H9 (cell line): Measurements from ENCODE around the gene HOXC6. TPM values are rescaled to one million over a fixed set of nuclear protein-coding genes. Genes with fewer than 3 reads are reported as not detected.

Experiments used
- DNase-seq: peaks from one replicate; pipeline ENCODE4 v3.0.0-alpha.2; 2017
- H2AFZ ChIP-seq: one replicate; pipeline ENCODE4 v1.6.1; 2013; ENCODE audit warnings: mild to moderate bottlenecking, low read length, control low read depth, moderate library complexity
- H2AK5ac ChIP-seq: 2 replicates; pipeline ENCODE4 v1.6.1; 2013; ENCODE audit warnings: low read length, control low read depth, mixed read lengths; ENCODE audit not compliant: insufficient read length
- H2BK120ac ChIP-seq: one replicate; pipeline ENCODE4 v1.6.1; 2013; ENCODE audit warnings: low read depth, mild to moderate bottlenecking, low read length, control low read depth, inconsistent platforms; ENCODE audit not compliant: poor library complexity, severe bottlenecking
- H2BK12ac ChIP-seq: 2 replicates; pipeline ENCODE4 v1.6.1; 2013; ENCODE audit warnings: low read length, control low read depth, mixed read lengths, low read depth; ENCODE audit not compliant: insufficient read length
- H2BK15ac ChIP-seq: 2 replicates; pipeline ENCODE4 v1.6.1; 2013; ENCODE audit warnings: low read depth, low read length, control low read depth
- H2BK20ac ChIP-seq: one replicate; pipeline ENCODE4 v1.6.1; 2013; ENCODE audit warnings: low read depth, mild to moderate bottlenecking, low read length, control low read depth, inconsistent platforms; ENCODE audit not compliant: poor library complexity, severe bottlenecking
- H2BK5ac ChIP-seq: 2 replicates; pipeline ENCODE4 v1.6.1; 2013; ENCODE audit warnings: low read length, control low read depth, mixed read lengths; ENCODE audit not compliant: insufficient read length
- H3K14ac ChIP-seq: 2 replicates; pipeline ENCODE4 v1.6.1; 2013; ENCODE audit warnings: low read length, control low read depth; ENCODE audit not compliant: insufficient read depth
- H3K18ac ChIP-seq: 2 replicates; pipeline ENCODE4 v1.6.1; 2013; ENCODE audit warnings: low read depth, mild to moderate bottlenecking, mixed read lengths, low read length, control low read depth; ENCODE audit not compliant: insufficient read length
- H3K23ac ChIP-seq: 2 replicates; pipeline ENCODE4 v1.6.1; 2013; ENCODE audit warnings: low read length, control low read depth, mixed read lengths, low read depth; ENCODE audit not compliant: insufficient read length
- H3K23me2 ChIP-seq: 2 replicates; pipeline ENCODE4 v1.6.1; 2013; ENCODE audit warnings: low read depth, mild to moderate bottlenecking, mixed read lengths, low read length, control low read depth; ENCODE audit not compliant: insufficient read length, poor library complexity, severe bottlenecking
- H3K27ac ChIP-seq: 2 replicates; pipeline ENCODE4 v1.5.1; 2013; ENCODE audit warnings: low read length, control low read depth, mixed read lengths, low read depth; ENCODE audit not compliant: insufficient read length
- H3K27me3 ChIP-seq: 2 replicates; pipeline ENCODE4 v1.6.1; 2013; ENCODE audit warnings: low read length, control low read depth, inconsistent platforms; ENCODE audit not compliant: insufficient read depth
- H3K4ac ChIP-seq: 2 replicates; pipeline ENCODE4 v1.6.1; 2013; ENCODE audit warnings: low read depth, mild to moderate bottlenecking, control low read depth, inconsistent platforms, low read length, moderate library complexity
- H3K4me1 ChIP-seq: 2 replicates; pipeline ENCODE4 v1.6.1; 2013; ENCODE audit warnings: low read length, control low read depth, inconsistent platforms; ENCODE audit not compliant: insufficient read depth
- H3K4me2 ChIP-seq: 2 replicates; pipeline ENCODE4 v1.6.1; 2013; ENCODE audit warnings: low read length, control low read depth, mixed read lengths; ENCODE audit not compliant: insufficient read length, insufficient read depth
- H3K56ac ChIP-seq: 2 replicates; pipeline ENCODE4 v1.6.1; 2013; ENCODE audit warnings: low read depth, mild to moderate bottlenecking, mixed read lengths, low read length, control low read depth; ENCODE audit not compliant: insufficient read length
- H3K79me1 ChIP-seq: 2 replicates; pipeline ENCODE4 v1.6.1; 2013; ENCODE audit warnings: low read depth, mild to moderate bottlenecking, moderate library complexity, low read length, control low read depth, inconsistent platforms; ENCODE audit not compliant: insufficient read depth, poor library complexity, severe bottlenecking
- H3K79me2 ChIP-seq: 2 replicates; pipeline ENCODE4 v1.6.1; 2013; ENCODE audit warnings: low read length, control low read depth, inconsistent platforms; ENCODE audit not compliant: insufficient read depth
- H3K9ac ChIP-seq: 2 replicates; pipeline ENCODE4 v1.6.1; 2013; ENCODE audit warnings: low read length, control low read depth, mixed read lengths; ENCODE audit not compliant: insufficient read length; ENCODE audit errors: extremely low read depth
- H3K9me3 ChIP-seq: one replicate; pipeline ENCODE4 v1.6.1; 2013; ENCODE audit warnings: low read depth, low read length, inconsistent platforms; ENCODE audit not compliant: control insufficient read depth
- H3T11ph ChIP-seq: one replicate; pipeline ENCODE4 v1.6.1; 2013; ENCODE audit warnings: mild to moderate bottlenecking, low read length, control low read depth, inconsistent platforms
- H4K20me1 ChIP-seq: one replicate; pipeline ENCODE4 v1.6.1; 2013; ENCODE audit not compliant: control insufficient read depth, insufficient read length, insufficient read depth
- H4K5ac ChIP-seq: 2 replicates; pipeline ENCODE4 v1.6.1; 2013; ENCODE audit warnings: low read depth, mild to moderate bottlenecking, mixed read lengths, low read length, control low read depth; ENCODE audit not compliant: insufficient read length
- H4K8ac ChIP-seq: replicated peaks from 2 replicates; pipeline ENCODE4 v1.6.1; 2013; ENCODE audit warnings: low read length, control low read depth, mixed read lengths, low read depth; ENCODE audit not compliant: insufficient read length
- H4K91ac ChIP-seq: 2 replicates; pipeline ENCODE4 v1.6.1; 2013; ENCODE audit warnings: low read depth, mild to moderate bottlenecking, moderate library complexity, mixed read lengths, low read length, control low read depth; ENCODE audit not compliant: insufficient read length
- H3K27ac Mint-ChIP-seq, 3 experiments: 2 replicates in 2 of 3; 3 replicates in 1 of 3; pipeline ENCODE4 v1.8.0; 2020 to 2021; ENCODE audit warnings: mixed read lengths in 3 of 3, mild to moderate bottlenecking in 1 of 3, moderate library complexity in 1 of 3
- H3K27me3 Mint-ChIP-seq: 2 replicates; pipeline ENCODE4 v1.8.0; 2021; ENCODE audit warnings: low read depth, mild to moderate bottlenecking, moderate library complexity, mixed read lengths
- H3K36me3 Mint-ChIP-seq, 3 experiments: 2 replicates in 2 of 3; 3 replicates in 1 of 3; pipeline ENCODE4 v1.8.0; 2020 to 2021; ENCODE audit warnings: low read depth in 3 of 3, mixed read lengths in 3 of 3; ENCODE audit not compliant: insufficient read depth in 1 of 3
- H3K4me1 Mint-ChIP-seq, 2 experiments: 2 replicates each; pipeline ENCODE4 v1.8.0; 2020; ENCODE audit warnings: mixed read lengths in 2 of 2
- H3K4me3 Mint-ChIP-seq, 2 experiments: 2 replicates in 1 of 2; 3 replicates in 1 of 2; pipeline ENCODE4 v1.8.0; 2020 to 2021; ENCODE audit warnings: mild to moderate bottlenecking in 2 of 2, mixed read lengths in 2 of 2, moderate library complexity in 1 of 2
- H3K9me3 Mint-ChIP-seq, 2 experiments: 2 replicates in 1 of 2; 3 replicates in 1 of 2; pipeline ENCODE4 v1.8.0; 2020; ENCODE audit warnings: mild to moderate bottlenecking in 2 of 2, mixed read lengths in 2 of 2, moderate library complexity in 1 of 2
- WGBS: extraction: QIAGEN DNeasy Blood & Tissue Kit; methylation state at CpG from one replicate; pipeline ENCODE4 v1.1.7; 2013; ENCODE audit warnings: missing lambda C conversion rate, low lambda C conversion rate, mixed read lengths; ENCODE audit not compliant: insufficient read length; ENCODE audit errors: extremely low coverage; 5-methylcytosine and 5-hydroxymethylcytosine counted together
- total RNA-seq: library from RNA; stranded (reverse); gene quantifications from 2 replicates; pipeline ENCODE4 v1.2.1, GENCODE V29; 2021
- TF ChIP-seq, protein P1 (sequence below): fragments of 200-600 bp; sonication (generic); conservative IDR thresholded peaks from 3 replicates; pipeline ENCODE4 v1.8.0; 2021; ENCODE audit warnings: antibody characterized with exemption, mild to moderate bottlenecking

Gene HOXC6
- total RNA-seq, 1 experiment from 2014 or later = not detected

DNA sequence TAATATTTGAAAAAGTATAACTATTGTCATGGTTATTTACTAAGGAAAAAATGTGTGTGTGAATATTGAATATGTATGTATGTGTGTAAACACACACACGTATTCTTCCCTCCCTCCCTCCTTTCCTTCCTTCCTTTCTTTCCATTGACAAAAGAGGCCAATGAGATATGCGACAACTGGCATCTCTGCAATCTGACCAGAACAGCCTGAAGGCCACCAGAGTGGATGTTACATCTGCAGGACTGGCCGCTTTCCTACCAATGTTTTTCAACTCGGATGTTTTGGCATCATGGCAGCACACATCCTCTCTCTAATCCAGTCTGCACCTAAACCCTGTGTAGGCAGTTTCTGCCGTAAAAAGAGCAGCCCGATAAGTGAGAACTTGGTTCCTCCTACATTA is 46.1 kb downstream of the HOXC6 start:
- DNase-seq = no peak
- Histone ChIP-seq H3K23ac (no peak overlapping the region), H4K8ac (no peak overlapping the region), H2BK12ac (no peak overlapping the region), H2BK5ac (no peak overlapping the region), H3T11ph (no peak overlapping the region), H3K23me2 (no peaks in the 10 kb centered on the region), H2BK15ac (no peak overlapping the region), H3K9me3 (no peaks in the 10 kb centered on the region), H3K4ac (no peak overlapping the region), H3K27ac (no peak overlapping the region), H3K79me2 (no peaks in the 10 kb centered on the region), H3K56ac (no peak overlapping the region), H2AFZ (no peak overlapping the region), H3K18ac (no peak overlapping the region), H3K27me3 (peaks cover 29% of the 10 kb centered on the region), H4K20me1 (no peaks in the 10 kb centered on the region), H3K79me1 (no peaks in the 10 kb centered on the region), H4K5ac (no peak overlapping the region), H4K91ac (no peak overlapping the region), H3K9ac (no peak overlapping the region), H2AK5ac (no peak overlapping the region), H3K4me1 (peaks cover 3% of the 10 kb centered on the region; the same call in 1 of the 2 replicates), H2BK20ac (no peak overlapping the region), H3K14ac (no peak overlapping the region), H2BK120ac (no peak overlapping the region), H3K4me2 (no peak overlapping the region)
- H3K4me1 Mint-ChIP-seq = peaks cover 28 to 36% of the 10 kb centered on the region in 2 experiments
- peaks cover 2 to 3% of the 10 kb centered on the region in 2 experiments; a peak in 2 of 5 replicates for H3K9me3 Mint-ChIP-seq
- peaks cover 0 to 3% (median 0%) of the 10 kb centered on the region in 3 experiments; a peak in 2 of 7 replicates for H3K36me3 Mint-ChIP-seq
- H3K27me3 Mint-ChIP-seq = peaks cover 93% of the 10 kb centered on the region
- H3K4me3 Mint-ChIP-seq = no peak overlapping the region
- TF ChIP-seq, protein P1, sequence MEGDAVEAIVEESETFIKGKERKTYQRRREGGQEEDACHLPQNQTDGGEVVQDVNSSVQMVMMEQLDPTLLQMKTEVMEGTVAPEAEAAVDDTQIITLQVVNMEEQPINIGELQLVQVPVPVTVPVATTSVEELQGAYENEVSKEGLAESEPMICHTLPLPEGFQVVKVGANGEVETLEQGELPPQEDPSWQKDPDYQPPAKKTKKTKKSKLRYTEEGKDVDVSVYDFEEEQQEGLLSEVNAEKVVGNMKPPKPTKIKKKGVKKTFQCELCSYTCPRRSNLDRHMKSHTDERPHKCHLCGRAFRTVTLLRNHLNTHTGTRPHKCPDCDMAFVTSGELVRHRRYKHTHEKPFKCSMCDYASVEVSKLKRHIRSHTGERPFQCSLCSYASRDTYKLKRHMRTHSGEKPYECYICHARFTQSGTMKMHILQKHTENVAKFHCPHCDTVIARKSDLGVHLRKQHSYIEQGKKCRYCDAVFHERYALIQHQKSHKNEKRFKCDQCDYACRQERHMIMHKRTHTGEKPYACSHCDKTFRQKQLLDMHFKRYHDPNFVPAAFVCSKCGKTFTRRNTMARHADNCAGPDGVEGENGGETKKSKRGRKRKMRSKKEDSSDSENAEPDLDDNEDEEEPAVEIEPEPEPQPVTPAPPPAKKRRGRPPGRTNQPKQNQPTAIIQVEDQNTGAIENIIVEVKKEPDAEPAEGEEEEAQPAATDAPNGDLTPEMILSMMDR = no peak
- H3K27ac Mint-ChIP-seq = peak overlapping the region in 1 of 3 experiments; percentile 84; a peak in 1 of 7 replicates
- no CpG with 5 or more reads among the region's 6 CpGs for WGBS
